Measurements from ENCODE around the gene SNX21.
"Not testable (repeated sequence)": the region's sequence is repeated elsewhere in the genome, so short reads cannot be mapped to it uniquely, and the experiment has no call there.

SNX21 gene

GRCh38 chr20:45833030-45833882, at the start of gene SNX21:
Gene SNX21, plus strand, starts transcription at chr20:45833799. Its CDS starts 121 bp downstream, at chr20:45833920.
- DNase-seq (ENCODE audit: extremely low read depth, insufficient read length), result peak; percentile 54
- no peaks in the 10 kb centered on the region; the same call in 1 of the 2 replicates for H3K36me3 ChIP-seq (ENCODE audit: control insufficient read depth, insufficient read depth, low read length)
- TF ChIP-seq CTCF (IDR thresholded peaks at IDR 0.05; ENCODE audit: insufficient read depth, low read length, poor library complexity, severe bottlenecking), result no peak
- H3K4me3 ChIP-seq (replicated peaks; ENCODE audit: low read depth, low read length), result peak within 1 kb of the TSS; percentile 71
- H3K27me3 ChIP-seq (replicated peaks; ENCODE audit: control insufficient read depth, insufficient read depth, low read length), result no peaks in the 10 kb centered on the region

GRCh38 chr20:45788351-45788750, 45.2 kb upstream of the SNX21 start:
- H3K4me3 ChIP-seq (replicated peaks; ENCODE audit: low read depth, low read length), result no peak overlapping the region
- no peaks in the 10 kb centered on the region for H3K36me3 ChIP-seq (ENCODE audit: control insufficient read depth, insufficient read depth, low read length)
- DNase-seq (ENCODE audit: extremely low read depth, insufficient read length), result no peak
- no peak for TF ChIP-seq CTCF (IDR thresholded peaks at IDR 0.05; ENCODE audit: insufficient read depth, low read length, poor library complexity, severe bottlenecking)
- no peaks in the 10 kb centered on the region for H3K27me3 ChIP-seq (replicated peaks; ENCODE audit: control insufficient read depth, insufficient read depth, low read length)

GRCh38 chr20:45792317-45793118, 41.1 kb upstream of the SNX21 start:
- peaks cover 6% of the 10 kb centered on the region for H3K36me3 ChIP-seq (ENCODE audit: control insufficient read depth, insufficient read depth, low read length)
- no peaks in the 10 kb centered on the region for H3K27me3 ChIP-seq (replicated peaks; ENCODE audit: control insufficient read depth, insufficient read depth, low read length)
- TF ChIP-seq CTCF (IDR thresholded peaks at IDR 0.05; ENCODE audit: insufficient read depth, low read length, poor library complexity, severe bottlenecking), result no peak
- DNase-seq (ENCODE audit: extremely low read depth, insufficient read length), result no peak
- peak overlapping the region; percentile 91 for H3K4me3 ChIP-seq (replicated peaks; ENCODE audit: low read depth, low read length)

GRCh38 chr20:45796337-45797065, 37.1 kb upstream of the SNX21 start:
- Histone ChIP-seq H3K36me3 (ENCODE audit: control insufficient read depth, insufficient read depth, low read length) (peaks cover 11% of the 10 kb centered on the region), H3K4me3 (replicated peaks; ENCODE audit: low read depth, low read length) (no peak overlapping the region), H3K27me3 (replicated peaks; ENCODE audit: control insufficient read depth, insufficient read depth, low read length) (no peaks in the 10 kb centered on the region)
- DNase-seq (ENCODE audit: extremely low read depth, insufficient read length), result no peak
- no peak for TF ChIP-seq CTCF (IDR thresholded peaks at IDR 0.05; ENCODE audit: insufficient read depth, low read length, poor library complexity, severe bottlenecking)

GRCh38 chr20:45797510-45797909, 36.1 kb upstream of the SNX21 start:
- peaks cover 19% of the 10 kb centered on the region for H3K36me3 ChIP-seq (ENCODE audit: control insufficient read depth, insufficient read depth, low read length)
- not testable (repeated sequence) for H3K27me3 ChIP-seq (replicated peaks; ENCODE audit: control insufficient read depth, insufficient read depth, low read length); H3K4me3 ChIP-seq (replicated peaks; ENCODE audit: low read depth, low read length); DNase-seq (ENCODE audit: extremely low read depth, insufficient read length)

- peaks cover 22% of the 10 kb centered on the region for H3K36me3 ChIP-seq (ENCODE audit: control insufficient read depth, insufficient read depth, low read length)
- not testable (repeated sequence) for H3K27me3 ChIP-seq (replicated peaks; ENCODE audit: control insufficient read depth, insufficient read depth, low read length); H3K4me3 ChIP-seq (replicated peaks; ENCODE audit: low read depth, low read length); DNase-seq (ENCODE audit: extremely low read depth, insufficient read length)
These were observed 35.6 kb upstream of the SNX21 start for GRCh38 chr20:45797955-45798354.
